Liver (tissue), 9 donors: ENCODE results near the gene DNAJA4. TPM values are rescaled to one million over a fixed set of nuclear protein-coding genes. Genes with fewer than 3 reads are reported as not detected.

Source experiments
- DNase-seq: peaks from one replicate; pipeline ENCODE4 v3.0.0-alpha.2; 2017; ENCODE audit warnings: low spot score
- H3K27ac ChIP-seq, 2 donors: one replicate each; pipeline ENCODE4 v1.7.0; 2013; ENCODE audit warnings: inconsistent platforms in 2 of 2, low read length in 2 of 2, control low read depth in 1 of 2, low read depth in 1 of 2, mild to moderate bottlenecking in 1 of 2
- H3K27me3 ChIP-seq, 4 donors: one replicate each; pipeline versions ENCODE4 v1.6.1 to v1.7.0; 2013; ENCODE audit warnings: low read length in 3 of 4, inconsistent platforms in 1 of 4, mild to moderate bottlenecking in 1 of 4, moderate library complexity in 1 of 4; ENCODE audit not compliant: control insufficient read depth in 4 of 4, insufficient read depth in 4 of 4
- H3K36me3 ChIP-seq, 4 donors: one replicate each; pipeline versions ENCODE4 v1.6.1 to v1.7.0; 2013; ENCODE audit warnings: low read length in 3 of 4, mild to moderate bottlenecking in 3 of 4, low read depth in 1 of 4, moderate library complexity in 1 of 4; ENCODE audit not compliant: control insufficient read depth in 4 of 4, insufficient read depth in 3 of 4
- H3K4me1 ChIP-seq, 4 donors: one replicate each; pipeline versions ENCODE4 v1.6.1 to v1.7.0; 2013; ENCODE audit warnings: low read length in 3 of 4, mild to moderate bottlenecking in 3 of 4, moderate library complexity in 1 of 4; ENCODE audit not compliant: control insufficient read depth in 4 of 4, insufficient read depth in 4 of 4
- H3K4me3 ChIP-seq, 3 donors: one replicate each; pipeline versions ENCODE4 v1.6.1 to v1.7.0; 2013; ENCODE audit warnings: low read length in 3 of 3, control low read depth in 1 of 3, low read depth in 1 of 3, mild to moderate bottlenecking in 1 of 3
- H3K9ac ChIP-seq, 2 donors: one replicate each; pipeline ENCODE4 v1.7.0; 2013; ENCODE audit warnings: low read length in 2 of 2, mild to moderate bottlenecking in 2 of 2, moderate library complexity in 2 of 2, control low read depth in 1 of 2, low read depth in 1 of 2
- H3K9me3 ChIP-seq, 4 donors: one replicate each; pipeline versions ENCODE4 v1.6.1 to v1.7.0; 2013; ENCODE audit warnings: low read length in 3 of 4; ENCODE audit not compliant: control insufficient read depth in 4 of 4
- ATF3 ChIP-seq: IDR thresholded peaks from 2 replicates; pipeline ENCODE4 v1.6.1; 2016; ENCODE audit warnings: antibody characterized with exemption
- FOXA1 ChIP-seq: IDR thresholded peaks from 2 replicates; pipeline ENCODE4 v1.6.1; 2016; ENCODE audit warnings: antibody characterized with exemption
- FOXA2 ChIP-seq: IDR thresholded peaks from 2 replicates; pipeline ENCODE4 v1.6.1; 2016; ENCODE audit warnings: antibody characterized with exemption
- GABPA ChIP-seq, 2 donors: IDR thresholded peaks in 1 of 2; conservative IDR thresholded peaks in 1 of 2; 2 replicates each; pipeline ENCODE4 v1.6.1; 2016; ENCODE audit warnings: antibody characterized with exemption in 2 of 2, mild to moderate bottlenecking in 1 of 2, moderate library complexity in 1 of 2
- HNF4A ChIP-seq, 2 donors: conservative IDR thresholded peaks; 2 replicates each; pipeline ENCODE4 v1.6.1; 2016; ENCODE audit warnings: antibody characterized with exemption in 2 of 2, mild to moderate bottlenecking in 2 of 2
- HNF4G ChIP-seq: IDR thresholded peaks from 2 replicates; pipeline ENCODE4 v1.6.1; 2016; ENCODE audit warnings: antibody characterized with exemption
- JUND ChIP-seq, 2 donors: IDR thresholded peaks; 2 replicates each; pipeline ENCODE4 v1.6.1; 2016; ENCODE audit warnings: antibody characterized with exemption in 2 of 2
- MAX ChIP-seq: IDR thresholded peaks from 2 replicates; pipeline ENCODE4 v1.6.1; 2016; ENCODE audit warnings: antibody characterized with exemption
- RAD21 ChIP-seq, 2 donors: IDR thresholded peaks; 2 replicates each; pipeline ENCODE4 v1.6.1; 2016; ENCODE audit warnings: antibody characterized with exemption in 2 of 2, mild to moderate bottlenecking in 2 of 2
- REST ChIP-seq: IDR thresholded peaks from 2 replicates; pipeline ENCODE4 v1.6.1; 2016; ENCODE audit warnings: antibody characterized with exemption, mild to moderate bottlenecking
- RXRA ChIP-seq, 2 donors: IDR thresholded peaks; 2 replicates each; pipeline ENCODE4 v1.6.1; 2017 to 2018; ENCODE audit warnings: antibody characterized with exemption in 2 of 2, mild to moderate bottlenecking in 1 of 2
- SP1 ChIP-seq: IDR thresholded peaks from 2 replicates; pipeline ENCODE4 v1.6.1; 2018; ENCODE audit warnings: antibody characterized with exemption, mild to moderate bottlenecking
- TAF1 ChIP-seq: conservative IDR thresholded peaks from 2 replicates; pipeline ENCODE4 v1.6.1; 2016; ENCODE audit warnings: antibody characterized with exemption, mild to moderate bottlenecking
- YY1 ChIP-seq: IDR thresholded peaks from 2 replicates; pipeline ENCODE4 v1.6.1; 2016; ENCODE audit warnings: antibody characterized with exemption, mild to moderate bottlenecking
- WGBS: extraction: QIAGEN DNeasy Blood & Tissue Kit; methylation state at CpG from one replicate; pipeline ENCODE4 v1.1.7; 2013; 5-methylcytosine and 5-hydroxymethylcytosine counted together
- polyA plus RNA-seq, 2 donors: library from polyadenylated mRNA; stranded (reverse) in 1 of 2; unstranded in 1 of 2; fragments of 200-250 nt in 1 of 2; fragments of >200 nt in 1 of 2; fragmentation: Nextera tagmentation in 1 of 2; extraction: Ambion mirVana in 1 of 2; gene quantifications; one replicate each; pipeline versions ENCODE4 v1.2.1 to v1.2.3, GENCODE V29; 2013 to 2015
- total RNA-seq, 2 donors: library from RNA; depleted of rRNA; stranded (reverse); fragments of >200 nt; gene quantifications; one replicate each; pipeline ENCODE4 v1.2.3, GENCODE V29; 2014
- TF ChIP-seq, protein P1 (sequence below): fragments of 150-350 bp; IDR thresholded peaks from 2 replicates; pipeline ENCODE4 v1.5.1; 2017; ENCODE audit warnings: improper control_type of control experiment, low read depth, low read length; ENCODE audit not compliant: missing input control
- donor health status: healthy.
- donor health status: healthy.
- donor health status: healthy.
- donor health status: healthy.
- donor health status: healthy.

The DNAJA4 gene
- total and polyA plus RNA-seq, 4 donors, result 0.93 to 79.0 (median 2.0) TPM

- Histone ChIP-seq H3K9ac (no peak overlapping the region), H3K27ac (no peak overlapping the region), H3K27me3 (no peaks in the 10 kb centered on the region), H3K36me3 (no peaks in the 10 kb centered on the region), H3K4me3 (no peak overlapping the region), H3K9me3 (peaks cover 0 to 2% (median 0%) of the 10 kb centered on the region in 4 donors), H3K4me1 (no peaks in the 10 kb centered on the region)
- 92% methylated on average over 3 of the region's 3 CpGs for WGBS
- TF ChIP-seq FOXA2 (no peak), RXRA (IDR thresholded peaks at IDR 0.05) (no peak), YY1 (no peak), SP1 (no peak), GABPA (IDR thresholded peaks at IDR 0.05 in 1 of 2, conservative IDR thresholded peaks at IDR 0.05 in 1 of 2) (no peak), ATF3 (no peak), TAF1 (no peak), REST (no peak), HNF4G (no peak), FOXA1 (no peak), HNF4A (conservative IDR thresholded peaks at IDR 0.05) (no peak), RAD21 (IDR thresholded peaks at IDR 0.05) (no peak), MAX (no peak), JUND (IDR thresholded peaks at IDR 0.05) (no peak)
- TF ChIP-seq, protein P1, sequence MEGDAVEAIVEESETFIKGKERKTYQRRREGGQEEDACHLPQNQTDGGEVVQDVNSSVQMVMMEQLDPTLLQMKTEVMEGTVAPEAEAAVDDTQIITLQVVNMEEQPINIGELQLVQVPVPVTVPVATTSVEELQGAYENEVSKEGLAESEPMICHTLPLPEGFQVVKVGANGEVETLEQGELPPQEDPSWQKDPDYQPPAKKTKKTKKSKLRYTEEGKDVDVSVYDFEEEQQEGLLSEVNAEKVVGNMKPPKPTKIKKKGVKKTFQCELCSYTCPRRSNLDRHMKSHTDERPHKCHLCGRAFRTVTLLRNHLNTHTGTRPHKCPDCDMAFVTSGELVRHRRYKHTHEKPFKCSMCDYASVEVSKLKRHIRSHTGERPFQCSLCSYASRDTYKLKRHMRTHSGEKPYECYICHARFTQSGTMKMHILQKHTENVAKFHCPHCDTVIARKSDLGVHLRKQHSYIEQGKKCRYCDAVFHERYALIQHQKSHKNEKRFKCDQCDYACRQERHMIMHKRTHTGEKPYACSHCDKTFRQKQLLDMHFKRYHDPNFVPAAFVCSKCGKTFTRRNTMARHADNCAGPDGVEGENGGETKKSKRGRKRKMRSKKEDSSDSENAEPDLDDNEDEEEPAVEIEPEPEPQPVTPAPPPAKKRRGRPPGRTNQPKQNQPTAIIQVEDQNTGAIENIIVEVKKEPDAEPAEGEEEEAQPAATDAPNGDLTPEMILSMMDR, result no peak
- no peak for DNase-seq
Observed at GRCh38 chr15:78225783-78226541, 38.4 kb upstream of the DNAJA4 start.

DNA sequence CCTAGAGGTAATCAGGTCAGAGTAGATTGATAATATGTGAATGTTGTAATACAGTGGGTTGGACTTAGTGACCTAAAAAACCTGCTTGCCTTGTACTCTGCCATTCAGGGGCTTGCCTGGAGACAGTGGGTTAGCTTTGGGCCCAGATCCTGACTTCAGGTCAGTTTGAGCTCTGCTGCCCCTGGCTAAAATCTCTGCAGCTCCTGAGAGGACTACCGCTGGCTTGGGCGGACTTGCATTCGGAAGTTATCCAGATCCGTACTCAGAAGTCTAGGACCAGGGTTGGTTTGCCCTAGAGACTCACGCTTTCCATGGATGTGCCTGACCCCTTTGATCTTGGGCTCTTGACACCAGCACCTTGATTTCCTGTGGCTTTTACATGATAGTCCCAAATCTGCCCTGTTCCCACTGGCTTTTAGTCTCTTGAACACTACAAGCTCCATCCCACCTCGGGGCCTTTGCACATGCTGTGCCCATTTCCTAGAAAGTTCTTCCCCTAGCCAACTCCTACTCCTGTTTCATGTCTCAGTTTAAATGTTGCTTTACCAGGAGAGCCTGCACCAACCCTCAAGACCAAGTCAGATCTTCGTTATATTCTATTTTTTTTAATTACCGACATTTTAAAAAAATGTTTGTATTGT, 35.9 kb upstream of the DNAJA4 start:
- Histone ChIP-seq H3K9me3 (peaks cover 0 to 2% (median 0%) of the 10 kb centered on the region in 4 donors), H3K4me3 (no peak overlapping the region), H3K27me3 (no peaks in the 10 kb centered on the region), H3K9ac (no peak overlapping the region), H3K27ac (no peak overlapping the region), H3K4me1 (no peaks in the 10 kb centered on the region), H3K36me3 (no peaks in the 10 kb centered on the region)
- WGBS, result 96% methylated on average over 8 of the region's 8 CpGs
- DNase-seq, result no peak
- TF ChIP-seq FOXA1, result no peak
